HEK293T (cell line): ENCODE data around the gene MED22.

Experiments used
- CTCF ChIA-PET: fragments of 350-600 bp; formaldehyde crosslinking; extraction: SDS; loops from one replicate; lab custom pipeline; 2021; ENCODE audit warnings: antibody characterized with exemption, inconsistent platforms; lab: Yijun Ruan, JAX
- POLR2A ChIA-PET: fragments of 350-600 bp; formaldehyde crosslinking; extraction: SDS; loops from one replicate; lab custom pipeline; 2020; ENCODE audit warnings: antibody characterized with exemption, inconsistent platforms; lab: Yijun Ruan, JAX
- DNase-seq: peaks from one replicate; pipeline ENCODE4 v3.0.0; 2012; ENCODE audit warnings: mixed read lengths; ENCODE audit errors: extremely low spot score
- ARNT ChIP-seq: fragments of 450-650 bp; IDR thresholded peaks from 2 replicates; pipeline ENCODE4 v1.6.1; 2017; ENCODE audit warnings: mild to moderate bottlenecking
- BHLHE40 ChIP-seq: fragments of 450-650 bp; IDR thresholded peaks from 2 replicates; pipeline ENCODE4 v1.6.1; 2016; ENCODE audit warnings: mild to moderate bottlenecking, moderate library complexity, borderline replicate concordance
- CTBP1 ChIP-seq: fragments of 450-650 bp; IDR thresholded peaks from 2 replicates; pipeline ENCODE4 v1.6.1; 2016; ENCODE audit warnings: borderline replicate concordance
- ELF4 ChIP-seq: fragments of 450-650 bp; IDR thresholded peaks from 2 replicates; pipeline ENCODE4 v1.6.1; 2017; ENCODE audit warnings: antibody characterized with exemption
- FOXA1 ChIP-seq: fragments of 450-650 bp; IDR thresholded peaks from 2 replicates; pipeline ENCODE4 v1.6.1; 2016; ENCODE audit warnings: mild to moderate bottlenecking
- FOXK2 ChIP-seq: fragments of 450-650 bp; IDR thresholded peaks from 2 replicates; pipeline ENCODE4 v1.6.1; 2016; ENCODE audit warnings: mild to moderate bottlenecking
- FOXM1 ChIP-seq: fragments of 450-650 bp; IDR thresholded peaks from 2 replicates; pipeline ENCODE4 v1.6.1; 2017; ENCODE audit warnings: mild to moderate bottlenecking, borderline replicate concordance
- HDGF ChIP-seq: fragments of 450-650 bp; IDR thresholded peaks from 2 replicates; pipeline ENCODE4 v1.6.1; 2017; ENCODE audit warnings: antibody characterized with exemption, borderline replicate concordance
- L3MBTL2 ChIP-seq: fragments of 450-650 bp; conservative IDR thresholded peaks from 2 replicates; pipeline ENCODE4 v1.6.1; 2016; ENCODE audit warnings: mild to moderate bottlenecking
- LEF1 ChIP-seq: fragments of 450-650 bp; IDR thresholded peaks from 2 replicates; pipeline ENCODE4 v1.6.1; 2017; ENCODE audit warnings: mild to moderate bottlenecking, borderline replicate concordance
- NFRKB ChIP-seq: fragments of 450-650 bp; IDR thresholded peaks from 2 replicates; pipeline ENCODE4 v1.6.1; 2016; ENCODE audit warnings: mild to moderate bottlenecking, moderate library complexity
- SP1 ChIP-seq: fragments of 450-650 bp; IDR thresholded peaks from 2 replicates; pipeline ENCODE4 v1.6.1; 2017
- SUZ12 ChIP-seq: fragments of 450-650 bp; IDR thresholded peaks from 2 replicates; pipeline ENCODE4 v1.6.1; 2016; ENCODE audit warnings: mild to moderate bottlenecking
- TARDBP ChIP-seq: fragments of 450-650 bp; IDR thresholded peaks from 2 replicates; pipeline ENCODE4 v1.6.1; 2016
- ZNF384 ChIP-seq: fragments of 450-650 bp; IDR thresholded peaks from 2 replicates; pipeline ENCODE4 v1.6.1; 2016
- TF ChIP-seq, protein P1 (sequence below): fragments of 450-650 bp; IDR thresholded peaks from 2 replicates; pipeline ENCODE4 v1.6.1; 2016

MED22 gene

DNA sequence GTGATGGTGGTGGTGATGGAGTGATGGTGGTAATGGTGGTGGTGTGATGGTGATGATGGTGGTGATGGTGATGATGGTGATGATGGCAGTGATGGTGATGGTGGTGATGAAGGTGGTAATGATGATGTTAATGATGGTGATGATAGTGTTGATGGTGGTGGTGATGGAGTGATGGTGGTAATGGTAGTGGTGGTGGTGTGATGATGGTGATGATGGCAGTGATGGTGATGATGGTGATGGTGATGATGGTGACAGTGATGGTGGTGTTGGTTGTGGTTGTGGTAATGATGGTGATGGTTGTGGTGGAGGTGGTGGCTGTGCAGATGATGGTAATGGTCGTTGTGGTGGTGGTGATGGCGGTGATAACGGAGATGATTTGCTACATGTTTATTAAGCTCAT, 35.5 kb upstream of the MED22 start:
- CTCF ChIA-PET, result no interaction called here
- POLR2A ChIA-PET, result no interaction called here
- no peak for DNase-seq
- 0 out of 2 replicates have a peak, but pooled peaks have one; percentile 9 for TF ChIP-seq TARDBP
- no peak for TF ChIP-seq FOXM1

DNA sequence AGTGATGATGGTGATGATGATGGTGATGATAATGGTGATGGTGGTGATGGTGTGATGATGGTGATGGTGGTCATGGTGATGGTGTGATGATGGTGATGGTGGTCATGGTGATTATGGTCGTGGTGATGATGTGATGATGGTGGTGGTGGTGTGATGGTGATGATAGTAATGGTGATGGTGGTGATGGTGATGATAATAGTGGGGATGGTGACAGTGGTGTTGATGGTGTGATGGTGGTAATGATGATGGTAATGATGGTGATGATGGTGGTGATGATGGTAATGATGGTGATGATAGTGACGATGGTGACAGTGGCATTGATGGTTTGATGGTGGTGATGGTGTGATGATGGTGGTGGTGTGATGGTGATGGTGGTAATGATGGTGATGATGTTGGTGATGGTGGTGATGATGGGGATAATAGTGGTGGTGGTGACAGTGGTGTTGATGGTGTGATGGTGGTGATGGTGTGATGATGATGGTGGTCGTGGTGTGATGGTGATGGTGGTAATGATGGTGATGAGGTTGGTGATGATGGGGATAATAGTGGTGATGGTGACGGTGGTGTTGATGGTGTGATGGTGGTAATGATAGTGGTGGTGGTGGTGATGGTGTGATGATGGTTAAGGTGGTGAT, 34.7 kb upstream of the MED22 start:
- CTCF ChIA-PET, result no interaction called here
- POLR2A ChIA-PET, result no interaction called here
- no peak for TF ChIP-seq SP1
- no peak for TF ChIP-seq FOXK2
- no peak for TF ChIP-seq SUZ12
- TF ChIP-seq, protein P1, sequence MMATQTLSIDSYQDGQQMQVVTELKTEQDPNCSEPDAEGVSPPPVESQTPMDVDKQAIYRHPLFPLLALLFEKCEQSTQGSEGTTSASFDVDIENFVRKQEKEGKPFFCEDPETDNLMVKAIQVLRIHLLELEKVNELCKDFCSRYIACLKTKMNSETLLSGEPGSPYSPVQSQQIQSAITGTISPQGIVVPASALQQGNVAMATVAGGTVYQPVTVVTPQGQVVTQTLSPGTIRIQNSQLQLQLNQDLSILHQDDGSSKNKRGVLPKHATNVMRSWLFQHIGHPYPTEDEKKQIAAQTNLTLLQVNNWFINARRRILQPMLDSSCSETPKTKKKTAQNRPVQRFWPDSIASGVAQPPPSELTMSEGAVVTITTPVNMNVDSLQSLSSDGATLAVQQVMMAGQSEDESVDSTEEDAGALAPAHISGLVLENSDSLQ, result no peak
- no peak for TF ChIP-seq ELF4
- TF ChIP-seq L3MBTL2, result no peak
- TF ChIP-seq LEF1, result no peak
- no peak for TF ChIP-seq ZNF384
- no peak for TF ChIP-seq FOXA1
- TF ChIP-seq FOXM1, result no peak
- TF ChIP-seq HDGF, result no peak
- TF ChIP-seq BHLHE40, result no peak
- no peak for TF ChIP-seq ARNT
- DNase-seq, result no peak

DNA sequence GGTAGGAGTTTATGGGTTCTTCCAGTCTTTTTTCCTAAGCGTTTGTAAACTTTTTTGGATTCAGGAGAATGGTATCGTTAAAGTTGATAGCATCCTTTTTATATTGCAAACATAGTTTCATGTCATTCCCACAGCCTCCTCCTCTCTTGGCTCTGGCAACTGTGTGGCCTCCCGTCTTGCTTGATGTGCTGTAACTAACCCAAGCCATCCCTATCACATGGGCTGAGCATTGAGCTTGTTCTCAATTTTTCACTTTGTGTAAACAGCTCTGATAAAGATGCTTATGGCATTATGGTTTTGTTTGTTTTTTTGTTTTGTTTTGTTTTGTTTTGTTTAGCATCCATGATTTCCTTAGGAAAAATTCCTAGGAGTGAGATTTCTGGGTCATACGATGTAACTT, 32.8 kb upstream of the MED22 start:
- TF ChIP-seq ZNF384 (0 out of 2 replicates have a peak, but pooled peaks have one; percentile 14), FOXA1 (no peak), LEF1 (no peak), FOXM1 (no peak), SP1 (no peak), ARNT (no peak), L3MBTL2 (no peak)
- TF ChIP-seq, protein P1, result no peak
- no peak for DNase-seq
- ChIA-PET CTCF (no interaction called here), POLR2A (no interaction called here)

DNA sequence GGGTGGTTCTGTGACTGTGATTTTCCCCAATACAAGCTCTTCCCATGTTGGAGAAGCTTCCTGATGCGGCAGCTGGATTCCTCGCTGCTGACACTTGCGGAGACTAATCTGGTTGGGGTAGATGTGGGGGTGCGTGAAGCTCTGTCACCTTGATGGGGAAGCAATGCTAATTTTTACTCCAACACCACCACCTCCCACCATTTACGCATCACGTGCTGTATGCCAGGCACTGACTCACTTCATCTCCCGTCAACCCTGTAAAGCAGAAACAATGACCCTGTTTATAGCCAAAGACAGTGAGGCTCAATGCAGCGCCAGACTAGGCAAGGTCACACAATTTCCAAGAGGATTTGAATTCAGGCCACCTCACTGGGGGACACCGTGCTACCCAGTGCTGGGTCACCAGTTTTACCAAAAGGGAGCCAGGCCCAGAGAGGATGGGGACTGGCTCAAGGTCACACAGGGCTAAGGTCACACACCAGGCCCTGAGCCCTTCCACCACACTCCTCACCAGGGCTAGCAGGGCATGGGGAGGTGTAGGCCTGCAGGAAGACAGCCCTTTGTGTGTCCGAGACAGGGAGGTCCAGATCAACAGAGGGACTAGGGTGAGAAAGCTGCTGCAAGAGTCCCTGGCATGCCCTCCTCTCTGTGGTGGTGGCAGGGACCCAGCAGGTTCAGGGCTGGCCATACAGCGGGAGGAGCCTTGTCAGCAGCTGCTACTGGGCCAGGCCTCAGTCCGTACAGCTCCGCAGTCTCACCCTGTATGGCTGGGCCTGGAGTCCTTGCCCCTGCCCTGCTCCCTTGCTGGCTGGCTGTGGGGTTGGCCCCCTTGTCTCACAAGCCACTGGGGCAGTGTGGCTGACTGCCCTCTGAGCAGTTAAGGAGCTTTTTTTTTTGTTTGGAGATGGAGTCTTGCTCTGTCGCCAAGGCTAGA, 31.5 kb upstream of the MED22 start:
- POLR2A ChIA-PET, result interaction anchor here (3.1 kb wide), 1 partner anchor 29 kb away, joined by 13 read pairs; no protein-coding TSS in a partner anchor
- no peak for DNase-seq
- TF ChIP-seq CTBP1 (no peak), ZNF384 (no peak), BHLHE40 (no peak), HDGF (no peak), FOXK2 (no peak), NFRKB (no peak), SUZ12 (no peak), ELF4 (no peak), SP1 (no peak), ARNT (no peak), TARDBP (no peak), FOXM1 (no peak), FOXA1 (no peak), L3MBTL2 (no peak), LEF1 (no peak)
- TF ChIP-seq, protein P1, result no peak
- CTCF ChIA-PET, result interaction anchor here (0.6 kb wide), 1 partner anchor 139 kb away, joined by 3 read pairs; no protein-coding TSS in a partner anchor

DNA sequence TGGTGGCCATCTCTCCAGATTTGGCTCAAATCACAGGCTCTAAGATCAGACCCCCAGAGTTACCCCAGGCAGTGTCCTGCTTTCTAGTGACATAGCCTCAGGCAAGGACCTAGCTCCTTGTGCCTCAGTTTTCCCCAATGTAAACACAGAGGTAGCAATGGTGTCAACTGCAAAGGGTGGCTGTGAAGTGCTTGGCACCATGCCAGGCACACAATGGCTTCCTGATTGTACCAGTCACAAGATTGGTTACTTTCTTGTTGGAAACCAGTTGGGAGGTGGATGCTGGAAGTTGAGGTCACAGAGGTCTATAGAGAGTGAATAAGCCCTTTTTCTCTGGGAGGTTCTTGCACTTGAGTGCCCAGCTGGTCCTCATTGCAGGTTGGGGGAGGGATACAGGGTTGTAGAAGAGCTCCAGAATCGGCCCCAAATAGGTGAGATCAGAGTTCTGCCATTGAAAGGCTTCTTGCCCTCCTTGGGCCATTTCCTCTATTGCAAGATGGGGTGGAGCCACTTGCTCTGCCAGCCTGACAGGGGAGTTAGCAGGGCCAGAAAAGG, 30.6 kb upstream of the MED22 start:
- POLR2A ChIA-PET, result interaction anchor here (1.1 to 3.1 kb wide), 3 partner anchors 12 to 32 kb away, joined by 3 to 13 read pairs (median 4); no protein-coding TSS in a partner anchor
- DNase-seq, result no peak
- no peak for TF ChIP-seq ELF4
- TF ChIP-seq BHLHE40, result no peak
- no peak for TF ChIP-seq FOXM1
- no peak for TF ChIP-seq HDGF
- TF ChIP-seq FOXA1, result no peak
- no peak for TF ChIP-seq ARNT
- TF ChIP-seq ZNF384, result no peak
- TF ChIP-seq FOXK2, result no peak
- TF ChIP-seq, protein P1, result no peak
- no peak for TF ChIP-seq TARDBP
- no peak for TF ChIP-seq SP1
- TF ChIP-seq LEF1, result no peak
- CTCF ChIA-PET, result no interaction called here
